ENCODE results near the gene BRF1. TPM values are rescaled to one million over a fixed set of nuclear protein-coding genes. Genes with fewer than 3 reads are reported as not detected.

Gene BRF1
- total RNA-seq, 2 donors from 2014 or later = 16.2 to 17.2 TPM

DNA sequence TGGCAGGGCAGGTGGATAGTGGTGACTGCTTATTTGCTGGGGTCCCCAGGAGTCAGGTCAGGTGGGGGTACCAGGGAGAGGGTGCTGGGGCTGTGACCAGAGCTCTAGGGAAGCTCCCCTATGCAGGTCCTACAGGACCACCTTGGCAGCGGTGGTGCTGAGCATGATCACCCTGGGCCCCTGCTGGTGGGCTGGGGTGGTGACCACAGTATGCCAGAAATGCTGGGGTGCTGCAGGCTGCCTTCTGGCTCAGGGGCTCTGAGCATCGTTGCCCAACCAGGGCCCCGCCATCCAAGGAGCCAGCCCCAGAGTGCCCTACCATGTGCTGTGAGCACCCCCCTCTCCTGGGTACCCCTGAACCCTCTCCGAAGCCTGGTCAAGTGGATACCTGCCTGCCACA is 102.2 kb downstream of the BRF1 start:
- H3K4me3 ChIP-seq = no peak overlapping the region
- peak overlapping the region; percentile 37 to 57 for H3K27ac ChIP-seq
- no peak for DNase-seq (ENCODE audit: low spot score)
- H3K36me3 ChIP-seq = no peaks in the 10 kb centered on the region
- peaks cover 0 to 92% of the 10 kb centered on the region in 2 donors for H3K4me1 ChIP-seq
- H3K27me3 ChIP-seq = peaks cover 4 to 20% of the 10 kb centered on the region in 2 donors
- TF ChIP-seq, protein P1, sequence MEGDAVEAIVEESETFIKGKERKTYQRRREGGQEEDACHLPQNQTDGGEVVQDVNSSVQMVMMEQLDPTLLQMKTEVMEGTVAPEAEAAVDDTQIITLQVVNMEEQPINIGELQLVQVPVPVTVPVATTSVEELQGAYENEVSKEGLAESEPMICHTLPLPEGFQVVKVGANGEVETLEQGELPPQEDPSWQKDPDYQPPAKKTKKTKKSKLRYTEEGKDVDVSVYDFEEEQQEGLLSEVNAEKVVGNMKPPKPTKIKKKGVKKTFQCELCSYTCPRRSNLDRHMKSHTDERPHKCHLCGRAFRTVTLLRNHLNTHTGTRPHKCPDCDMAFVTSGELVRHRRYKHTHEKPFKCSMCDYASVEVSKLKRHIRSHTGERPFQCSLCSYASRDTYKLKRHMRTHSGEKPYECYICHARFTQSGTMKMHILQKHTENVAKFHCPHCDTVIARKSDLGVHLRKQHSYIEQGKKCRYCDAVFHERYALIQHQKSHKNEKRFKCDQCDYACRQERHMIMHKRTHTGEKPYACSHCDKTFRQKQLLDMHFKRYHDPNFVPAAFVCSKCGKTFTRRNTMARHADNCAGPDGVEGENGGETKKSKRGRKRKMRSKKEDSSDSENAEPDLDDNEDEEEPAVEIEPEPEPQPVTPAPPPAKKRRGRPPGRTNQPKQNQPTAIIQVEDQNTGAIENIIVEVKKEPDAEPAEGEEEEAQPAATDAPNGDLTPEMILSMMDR (IDR thresholded peaks at IDR 0.05) = no peak
- no peaks in the 10 kb centered on the region for H3K9me3 ChIP-seq

- Histone ChIP-seq H3K36me3 (no peaks in the 10 kb centered on the region), H3K27ac (peak overlapping the region; percentile 57), H3K27me3 (peaks cover 4 to 20% of the 10 kb centered on the region in 2 donors), H3K4me1 (peaks cover 0 to 88% of the 10 kb centered on the region in 2 donors), H3K4me3 (peak overlapping the region in 1 of 2 donors; percentile 34), H3K9me3 (no peaks in the 10 kb centered on the region)
- TF ChIP-seq, protein P1 (IDR thresholded peaks at IDR 0.05) = no peak
- peak; percentile 71 for DNase-seq (ENCODE audit: low spot score)
Observed at GRCh38 chr14:105197211-105197641, 103.6 kb downstream of the BRF1 start.

- Histone ChIP-seq H3K27me3 (peaks cover 4 to 20% of the 10 kb centered on the region in 2 donors), H3K9me3 (no peaks in the 10 kb centered on the region), H3K36me3 (no peaks in the 10 kb centered on the region), H3K4me1 (peaks cover 0 to 80% of the 10 kb centered on the region in 2 donors), H3K4me3 (peak overlapping the region in 1 of 2 donors; percentile 34), H3K27ac (peak overlapping the region; percentile 57)
- DNase-seq (ENCODE audit: low spot score) = no peak
- TF ChIP-seq, protein P1 (IDR thresholded peaks at IDR 0.05) = no peak
Observed at GRCh38 chr14:105196265-105196960, 104.4 kb downstream of the BRF1 start.

GRCh38 chr14:105195522-105196264 is 105.1 kb downstream of the BRF1 start:
- H3K27ac ChIP-seq = peak overlapping the region; percentile 57
- H3K4me3 ChIP-seq = peak overlapping the region in 1 of 2 donors; percentile 34
- TF ChIP-seq, protein P1 (IDR thresholded peaks at IDR 0.05) = no peak
- peaks cover 0 to 73% of the 10 kb centered on the region in 2 donors for H3K4me1 ChIP-seq
- no peak for DNase-seq (ENCODE audit: low spot score)
- H3K36me3 ChIP-seq = no peaks in the 10 kb centered on the region
- no peaks in the 10 kb centered on the region for H3K9me3 ChIP-seq
- H3K27me3 ChIP-seq = peaks cover 4 to 20% of the 10 kb centered on the region in 2 donors

DNA sequence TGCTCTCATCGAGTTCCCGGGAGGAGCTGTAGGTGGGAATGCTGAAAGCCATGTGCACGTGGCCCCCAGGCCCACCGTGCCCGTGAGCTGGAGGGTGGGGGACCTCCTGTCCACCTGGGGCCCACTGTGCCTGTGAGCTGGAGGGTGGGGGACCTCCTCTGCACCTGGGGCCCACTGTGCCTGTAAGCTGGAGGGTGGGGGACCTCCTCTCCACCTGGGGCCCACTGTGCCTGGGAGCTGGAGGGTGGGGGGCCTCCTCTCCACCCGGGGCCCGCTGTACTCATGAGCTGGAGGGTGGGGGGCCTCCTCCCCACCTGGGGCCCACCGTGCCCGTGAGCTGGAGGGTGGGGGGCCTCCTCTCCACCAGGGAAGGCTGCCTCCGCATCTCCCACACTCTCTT is 105.8 kb downstream of the BRF1 start:
- Histone ChIP-seq H3K27ac (peak overlapping the region; percentile 57), H3K4me3 (no peak overlapping the region), H3K4me1 (peaks cover 0 to 72% of the 10 kb centered on the region in 2 donors), H3K36me3 (no peaks in the 10 kb centered on the region), H3K27me3 (peaks cover 4 to 20% of the 10 kb centered on the region in 2 donors), H3K9me3 (no peaks in the 10 kb centered on the region)
- no peak for DNase-seq (ENCODE audit: low spot score)
- TF ChIP-seq, protein P1 (IDR thresholded peaks at IDR 0.05) = no peak

All from right atrium auricular region (tissue), 2 donors.